GM21529 (cell line): Measurements from ENCODE around the gene TECR.

Experiments
- ATAC-seq: cut with Tn5 transposase; IDR thresholded peaks from one replicate; pipeline ENCODE4 v1.9.1; 2021; ENCODE audit not compliant: unreplicated experiment

TECR gene

GRCh38 chr19:14507704-14508542, 21.5 kb upstream of the TECR start:
- ATAC-seq = no peak

GRCh38 chr19:14510311-14511228, 18.8 kb upstream of the TECR start:
- no peak for ATAC-seq

- ATAC-seq = no peak
Observed at GRCh38 chr19:14511229-14511593, 18.2 kb upstream of the TECR start.

GRCh38 chr19:14512406-14512961, 16.9 kb upstream of the TECR start:
- no peak for ATAC-seq

- no peak for ATAC-seq
Observed at GRCh38 chr19:14514215-14514863, 15.1 kb upstream of the TECR start.

- ATAC-seq = no peak
Observed at GRCh38 chr19:14515501-14516047, 13.8 kb upstream of the TECR start.

GRCh38 chr19:14516048-14516534, 13.3 kb upstream of the TECR start:
- ATAC-seq = no peak

GRCh38 chr19:14516746-14517438, 12.5 kb upstream of the TECR start:
- no peak for ATAC-seq

- ATAC-seq = no peak
Observed at GRCh38 chr19:14517446-14517839, 12.0 kb upstream of the TECR start.

- peak; percentile 55 for ATAC-seq
Observed at GRCh38 chr19:14517840-14518505, 11.4 kb upstream of the TECR start, which contains the start of gene DNAJB1. Gene DNAJB1, minus strand, starts transcription at chr19:14518397. Its CDS starts 48 bp downstream, at chr19:14518349.

- ATAC-seq = no peak
Observed at GRCh38 chr19:14519245-14519859, 10.0 kb upstream of the TECR start.

- no peak for ATAC-seq
Observed at GRCh38 chr19:14519860-14520407, 9.5 kb upstream of the TECR start.

- no peak for ATAC-seq
Observed at GRCh38 chr19:14520543-14520942, 8.9 kb upstream of the TECR start.

GRCh38 chr19:14525729-14526128, 3.7 kb upstream of the TECR start:
- ATAC-seq = no peak

GRCh38 chr19:14526423-14526822, 3.0 kb upstream of the TECR start:
- no peak for ATAC-seq

- ATAC-seq = no peak
Observed at GRCh38 chr19:14528419-14529253, 758 bp upstream of the TECR start.

- ATAC-seq = no peak
Observed at GRCh38 chr19:14530005-14530348, 583 bp downstream of the TECR start.

- no peak for ATAC-seq
Observed at GRCh38 chr19:14530506-14530905, 1.1 kb downstream of the TECR start.
